Ramos (cell line): ENCODE data around the gene ZDHHC9.

Experiments
- in situ Hi-C: fragments of 300-500 bp; cut with MboI; formaldehyde crosslinking; loops from one replicate; pipeline ENCODE4 v1.14.3; 2022; ENCODE audit warnings: low sequenced_read_pairs; ENCODE audit not compliant: unreplicated experiment

The ZDHHC9 gene

GRCh38 chrX:129769467-129770154, 74.1 kb downstream of the ZDHHC9 start:
- in situ Hi-C loops: no loop called here

GRCh38 chrX:129768586-129769466, 74.9 kb downstream of the ZDHHC9 start:
- in situ Hi-C loops: no loop called here

GRCh38 chrX:129768186-129768585, 75.5 kb downstream of the ZDHHC9 start:
- in situ Hi-C loops: no loop called here

DNA sequence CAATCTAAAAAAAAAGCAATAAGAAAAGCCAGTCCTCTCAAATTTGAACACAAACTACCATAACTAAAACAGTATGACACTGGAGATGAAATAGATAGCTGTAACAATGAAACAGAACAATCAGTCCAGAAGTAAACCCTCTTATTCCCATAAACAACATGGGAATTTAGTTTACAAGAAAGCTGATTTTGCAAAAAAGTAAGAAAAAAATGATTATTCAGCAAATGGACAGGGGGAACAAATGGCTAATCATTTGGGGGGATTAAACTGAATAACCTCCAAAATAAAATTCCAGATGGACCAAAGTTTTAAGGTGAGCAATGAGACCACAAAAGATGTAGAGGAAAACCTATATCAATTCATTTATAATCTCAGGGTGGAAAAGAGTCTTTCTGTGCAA, 80.0 kb downstream of the ZDHHC9 start:
- in situ Hi-C loops: no loop called here

- in situ Hi-C loops: no loop called here
These were observed 81.2 kb downstream of the ZDHHC9 start for GRCh38 chrX:129762448-129762847.

GRCh38 chrX:129761596-129761995, 82.1 kb downstream of the ZDHHC9 start:
- in situ Hi-C loops: no loop called here

DNA sequence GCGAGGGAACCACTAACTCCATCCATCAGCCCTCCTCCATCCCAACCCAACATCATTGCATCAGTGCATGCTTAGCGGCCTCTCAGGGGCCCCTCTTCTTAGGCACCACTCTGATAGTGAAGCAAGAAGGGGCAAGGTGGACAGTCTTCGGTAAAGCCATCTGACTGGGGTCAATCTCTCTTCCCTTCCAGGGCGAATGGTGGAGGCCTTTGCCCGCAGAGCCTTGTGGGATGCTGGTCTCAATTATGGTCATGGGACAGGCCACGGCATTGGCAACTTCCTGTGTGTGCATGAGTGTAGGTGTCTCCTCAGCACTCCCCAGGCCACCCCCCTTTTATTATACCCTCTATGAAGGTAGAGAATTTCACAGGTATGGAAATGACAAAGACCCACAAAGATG, 82.7 kb downstream of the ZDHHC9 start:
- in situ Hi-C loops: no loop called here

DNA sequence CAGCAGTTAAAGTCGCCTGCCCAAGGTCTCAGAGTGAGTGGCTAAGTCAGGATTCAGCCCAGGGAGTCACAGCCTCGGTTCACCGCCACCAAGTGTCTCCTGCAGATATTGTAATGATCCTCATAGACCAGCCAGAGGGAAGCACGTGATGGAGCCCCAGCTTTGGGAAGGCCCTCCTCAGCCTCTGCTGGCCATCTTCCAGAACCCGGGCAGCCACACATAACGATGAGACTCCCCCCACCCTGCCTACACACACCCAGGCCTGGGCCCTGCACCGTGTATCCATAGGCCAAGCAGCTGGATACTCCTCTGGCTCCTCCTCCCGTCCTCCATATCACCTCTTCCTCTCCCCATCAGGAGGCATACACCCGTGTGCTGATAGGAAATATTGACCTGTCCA, 83.5 kb downstream of the ZDHHC9 start:
- in situ Hi-C loops: no loop called here

DNA sequence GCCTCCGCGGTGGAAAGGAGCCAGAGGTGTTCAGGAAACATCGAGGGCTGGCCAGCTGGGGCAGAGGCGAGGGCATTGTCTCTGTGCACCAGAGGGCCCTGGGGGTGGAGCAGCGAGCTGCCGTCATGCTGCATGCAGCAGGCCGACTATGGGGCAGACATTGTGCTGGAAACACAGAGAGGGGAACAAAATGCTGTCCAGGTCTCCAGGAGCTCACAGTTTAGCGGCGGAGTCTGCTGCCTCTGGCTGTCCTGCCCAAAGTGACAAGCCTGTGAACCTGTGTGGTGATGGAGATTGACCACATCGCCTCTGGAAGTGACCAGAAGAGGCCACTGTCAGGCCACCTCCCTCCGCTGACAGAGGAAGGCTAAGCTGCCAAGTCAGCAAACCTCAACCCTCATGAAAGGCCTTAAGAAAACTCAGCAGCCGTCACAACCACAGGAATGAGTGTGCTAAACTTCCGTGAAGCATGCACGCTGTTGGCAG, 84.1 kb downstream of the ZDHHC9 start:
- in situ Hi-C loops: loop anchor here (10.0 kb wide), 1 partner anchor 65 kb away; no protein-coding TSS in a partner anchor

DNA sequence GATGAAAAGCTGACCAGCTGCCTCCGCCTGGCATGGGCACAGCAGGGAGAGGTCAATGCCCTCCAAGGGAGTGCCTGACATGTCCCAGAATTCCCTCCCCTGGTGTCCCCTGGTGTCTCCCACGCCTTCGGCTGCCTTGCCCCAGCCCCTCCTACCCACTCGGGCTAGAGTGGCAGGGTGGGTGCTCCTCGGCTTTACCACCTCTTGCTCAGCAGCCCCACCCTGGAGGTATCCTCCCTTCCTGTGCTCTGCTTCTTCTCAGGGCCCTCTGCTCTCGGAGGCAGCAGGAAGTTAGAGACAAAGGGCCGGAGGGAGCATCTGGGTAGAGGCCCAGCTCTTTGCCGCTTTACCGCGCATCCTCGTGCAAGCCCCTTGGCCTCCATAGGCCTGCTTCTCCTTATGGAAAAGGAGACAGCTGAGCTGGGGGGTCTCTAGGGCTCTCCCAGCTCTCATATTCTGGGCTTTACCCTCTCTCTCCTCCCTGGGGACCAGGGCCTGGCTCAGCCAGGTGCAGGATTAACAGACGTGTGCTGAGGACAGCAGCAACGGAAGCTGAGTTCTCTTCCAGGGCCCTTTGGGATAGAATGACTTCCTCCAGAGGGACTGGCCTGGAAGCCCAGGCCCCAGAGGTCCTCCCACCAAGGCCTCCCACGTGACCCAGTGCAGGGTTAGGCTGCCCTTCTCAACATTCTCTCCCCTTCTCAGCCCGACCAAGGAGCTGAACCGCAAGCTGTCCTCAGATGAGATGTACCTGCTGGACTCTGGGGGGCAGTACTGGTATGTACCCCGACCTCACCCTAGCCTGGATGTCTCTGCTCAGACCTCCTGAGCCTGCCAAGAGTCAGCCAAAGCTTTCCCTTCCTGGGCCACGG, 87.7 kb downstream of the ZDHHC9 start:
- in situ Hi-C loops: loop anchor here (10.0 kb wide), 1 partner anchor 69 kb away; no protein-coding TSS in a partner anchor

- in situ Hi-C loops: loop anchor here (10.0 kb wide), 1 partner anchor 70 kb away; no protein-coding TSS in a partner anchor
These were observed 89.3 kb downstream of the ZDHHC9 start for GRCh38 chrX:129754056-129755024.
